HepG2 (cell line): ENCODE results near the gene PEX11G. TPM values are rescaled to one million over a fixed set of nuclear protein-coding genes. Genes with fewer than 3 reads are reported as not detected.

Experiments
- ATAC-seq: fragments of 200-7000 bp; cut with Tn5 transposase; 3 replicates; pipeline ENCODE4 v1.9.1; 2020; ENCODE audit warnings: mild to moderate bottlenecking, moderate library complexity
- BruUV-seq: library from RNA; stranded (reverse); fragments of 400-500 nt; replicated peaks from 2 replicates; lab custom pipeline; 2021; lab: Mats Ljungman, UMichigan
- CTCF ChIA-PET: fragments of 300-600 bp; formaldehyde crosslinking; extraction: SDS; loops from one replicate; lab custom pipeline; 2021; ENCODE audit warnings: low total read pairs, inconsistent platforms, low intra/inter-chr PET ratio; lab: Yijun Ruan, JAX
- POLR2A ChIA-PET: fragments of 350-600 bp; sonication (Branson Sonifier 250); formaldehyde crosslinking; loops from one replicate; lab custom pipeline; 2020; ENCODE audit warnings: antibody characterized with exemption, inconsistent platforms; lab: Yijun Ruan, JAX
- DNase-seq: peaks from one replicate; pipeline ENCODE4 v3.0.0-alpha.2; 2015; ENCODE audit warnings: low spot score
- FAIRE-seq: peaks from 3 replicates; lab custom pipeline; 2011; peaks lifted over from hg19 to GRCh38; lab: Jason Lieb, UNC
- H2AFZ ChIP-seq: one replicate; pipeline ENCODE4 v1.6.1; 2011; ENCODE audit warnings: low read length, inconsistent platforms
- H3K27ac ChIP-seq: fragments of 300-600 bp; 3 replicates; pipeline ENCODE4 v1.8.0; 2011; ENCODE audit warnings: mixed run types, mild to moderate bottlenecking, mixed read lengths, low read length, inconsistent platforms; ENCODE audit not compliant: insufficient read depth; ENCODE audit errors: extremely low read length
- H3K27me3 ChIP-seq, 2 experiments: fragments of 200-600 bp in 1 of 2; 2 replicates in 1 of 2; 3 replicates in 1 of 2; pipeline versions ENCODE4 v1.6.0 to v1.8.0; 2011; ENCODE audit warnings: low read length in 2 of 2, mild to moderate bottlenecking in 2 of 2, moderate library complexity in 2 of 2, inconsistent platforms in 1 of 2; ENCODE audit not compliant: insufficient read depth in 2 of 2, control insufficient read depth in 1 of 2
- H3K36me3 ChIP-seq, 2 experiments: fragments of 200-600 bp in 1 of 2; replicated peaks in 1 of 2; 2 replicates in 1 of 2; 3 replicates in 1 of 2; pipeline versions ENCODE4 v1.5.1 to v1.8.0; 2011; ENCODE audit warnings: low read length in 2 of 2, inconsistent platforms in 1 of 2; ENCODE audit not compliant: insufficient read depth in 2 of 2, control insufficient read depth in 1 of 2
- H3K4me1 ChIP-seq: 2 replicates; pipeline ENCODE4 v1.5.1; 2012; ENCODE audit warnings: low read length, inconsistent platforms; ENCODE audit not compliant: insufficient read depth
- H3K4me2 ChIP-seq: 2 replicates; pipeline ENCODE4 v1.6.0; 2011; ENCODE audit warnings: low read depth, low read length, inconsistent platforms
- H3K4me3 ChIP-seq, 3 experiments: fragments of 200-600 bp in 1 of 3; sonication (generic), shearing (Covaris generic) in 1 of 3; replicated peaks in 1 of 3; 2 replicates each; pipeline ENCODE4 v1.5.1; 2011 to 2016; ENCODE audit warnings: low read length in 3 of 3, inconsistent platforms in 2 of 3, low read depth in 2 of 3, mild to moderate bottlenecking in 2 of 3, control low read depth in 1 of 3, mixed read lengths in 1 of 3; ENCODE audit not compliant: insufficient read depth in 1 of 3
- H3K79me2 ChIP-seq: one replicate; pipeline ENCODE4 v1.6.1; 2011; ENCODE audit warnings: low read length, inconsistent platforms; ENCODE audit not compliant: insufficient read depth
- H3K9ac ChIP-seq: 2 replicates; pipeline ENCODE4 v1.6.0; 2011; ENCODE audit warnings: mild to moderate bottlenecking, low read depth, low read length, inconsistent platforms; ENCODE audit not compliant: insufficient read depth
- H3K9me3 ChIP-seq: 2 replicates; pipeline ENCODE4 v1.5.1; 2012; ENCODE audit warnings: mild to moderate bottlenecking, low read length
- H4K20me1 ChIP-seq: 2 replicates; pipeline ENCODE4 v1.6.0; 2011; ENCODE audit warnings: inconsistent platforms, mild to moderate bottlenecking, low read length, moderate library complexity; ENCODE audit not compliant: insufficient read depth
- ARHGAP35 ChIP-seq: sonication (generic); formaldehyde crosslinking; IDR thresholded peaks from 2 replicates; pipeline ENCODE4 v1.9.0; 2022; ENCODE audit warnings: mild to moderate bottlenecking, inconsistent platforms, moderate library complexity, missing genetic modification reagents, borderline replicate concordance
- ARNTL ChIP-seq: sonication (generic); formaldehyde crosslinking; IDR thresholded peaks from 2 replicates; pipeline ENCODE4 v1.4.0; 2020; ENCODE audit warnings: mild to moderate bottlenecking, missing genetic modification reagents
- CREM ChIP-seq, 2 experiments: sonication (generic) in 1 of 2; formaldehyde crosslinking in 1 of 2; IDR thresholded peaks; 2 replicates each; pipeline versions ENCODE4 v1.4.0 to v1.6.1; 2016 to 2020; ENCODE audit warnings: antibody characterized with exemption in 1 of 2, mild to moderate bottlenecking in 1 of 2, missing genetic modification reagents in 1 of 2
- ESRRA ChIP-seq: sonication (generic); formaldehyde crosslinking; IDR thresholded peaks from 2 replicates; pipeline ENCODE4 v1.5.1; 2020; ENCODE audit warnings: mild to moderate bottlenecking, low read depth, missing genetic modification reagents
- NFKB2 ChIP-seq: sonication (generic); formaldehyde crosslinking; IDR thresholded peaks from 2 replicates; pipeline ENCODE4 v1.4.0; 2020; ENCODE audit warnings: missing genetic modification reagents, borderline replicate concordance
- NFRKB ChIP-seq: fragments of 450-650 bp; IDR thresholded peaks from 2 replicates; pipeline ENCODE4 v1.6.1; 2017
- REPIN1 ChIP-seq: sonication (generic); formaldehyde crosslinking; IDR thresholded peaks from 2 replicates; pipeline ENCODE4 v1.8.0; 2022; ENCODE audit warnings: missing genetic modification reagents, low read depth, mild to moderate bottlenecking, borderline replicate concordance
- THYN1 ChIP-seq: sonication (generic); formaldehyde crosslinking; IDR thresholded peaks from 2 replicates; pipeline ENCODE4 v1.8.1; 2023; ENCODE audit warnings: low read depth, mild to moderate bottlenecking, moderate library complexity, missing genetic modification reagents, borderline replicate concordance
- ZMYM3 ChIP-seq: sonication (generic); formaldehyde crosslinking; IDR thresholded peaks from 2 replicates; pipeline ENCODE4 v1.5.1; 2020; ENCODE audit warnings: mild to moderate bottlenecking, missing genetic modification reagents
- ZNF235 ChIP-seq: sonication (generic); formaldehyde crosslinking; IDR thresholded peaks from 2 replicates; pipeline ENCODE4 v1.8.1; 2023; ENCODE audit warnings: mild to moderate bottlenecking, missing genetic modification reagents, borderline replicate concordance
- ZNF431 ChIP-seq: sonication (generic); formaldehyde crosslinking; IDR thresholded peaks from 2 replicates; pipeline ENCODE4 v1.9.0; 2022; ENCODE audit warnings: missing genetic modification reagents, low read depth, mild to moderate bottlenecking, borderline replicate concordance
- ZNF761 ChIP-seq: sonication (generic); formaldehyde crosslinking; conservative IDR thresholded peaks from 2 replicates; pipeline ENCODE4 v1.4.0; 2020; ENCODE audit warnings: mild to moderate bottlenecking, missing genetic modification reagents
- ZNF782 ChIP-seq: sonication (generic); formaldehyde crosslinking; IDR thresholded peaks from 2 replicates; pipeline ENCODE4 v1.4.0; 2020; ENCODE audit warnings: missing genetic modification reagents, mild to moderate bottlenecking, borderline replicate concordance
- ZNF879 ChIP-seq: sonication (generic); formaldehyde crosslinking; IDR thresholded peaks from 2 replicates; pipeline ENCODE4 v1.8.1; 2023; ENCODE audit warnings: missing genetic modification reagents
- WGBS: methylation state at CpG from one replicate; pipeline ENCODE4 v1.1.6; 2017; ENCODE audit warnings: low lambda C conversion rate; 5-methylcytosine and 5-hydroxymethylcytosine counted together
- in situ Hi-C: cut with HindIII; loops from 2 replicates; pipeline ENCODE4 v1.10.0; 2017; ENCODE audit warnings: low pct_unique_long_range_greater_than_20kb; ENCODE audit not compliant: extremely low pct_ligation_motif_present
- intact Hi-C: fragments of 100-400 bp; cut with micrococcal nuclease; formaldehyde crosslinking; loops from one replicate; pipeline ENCODE4 v1.10.0; 2022; ENCODE audit not compliant: unreplicated experiment
- polyA plus RNA-seq, 8 experiments: library from polyadenylated mRNA; depleted of rRNA in 3 of 8; stranded (reverse) in 7 of 8; unstranded in 1 of 8; fragments of >200 nt; fragmentation: Illumina TruSeq in 4 of 8; extraction: Trizol in 4 of 8; gene quantifications; 2 replicates each; pipeline versions ENCODE4 v1.2.1 to v1.2.3, GENCODE V29; 2011 to 2016; ENCODE audit warnings: low read depth in 4 of 8, missing spikeins in 1 of 8, mixed read lengths in 1 of 8; ENCODE audit not compliant: insufficient read depth in 1 of 8
- total RNA-seq, 5 experiments: library from RNA; depleted of rRNA; stranded (reverse); fragments of >200 nt; fragmentation: Illumina TruSeq; extraction: Trizol; gene quantifications; 2 replicates each; pipeline ENCODE4 v1.2.3, GENCODE V29; 2016; ENCODE audit warnings: low read depth in 1 of 5
- TF ChIP-seq, protein P1 (sequence below): sonication (generic); formaldehyde crosslinking; IDR thresholded peaks from 2 replicates; pipeline ENCODE4 v1.4.0; 2020; ENCODE audit warnings: mild to moderate bottlenecking, low read depth, missing genetic modification reagents
- TF ChIP-seq, protein P2 (sequence below): sonication (generic); formaldehyde crosslinking; IDR thresholded peaks from 2 replicates; pipeline ENCODE4 v1.5.1; 2020; ENCODE audit warnings: mild to moderate bottlenecking, missing genetic modification reagents
- TF ChIP-seq, protein P3 (sequence below): sonication (generic); formaldehyde crosslinking; IDR thresholded peaks from 2 replicates; pipeline ENCODE4 v1.4.0; 2020; ENCODE audit warnings: missing genetic modification reagents, borderline replicate concordance

Gene PEX11G
- total and polyA plus RNA-seq, 2 of the 13 experiments (the other 11 are each of a cell fraction or from before 2014, with no cell fraction given): not detected

DNA sequence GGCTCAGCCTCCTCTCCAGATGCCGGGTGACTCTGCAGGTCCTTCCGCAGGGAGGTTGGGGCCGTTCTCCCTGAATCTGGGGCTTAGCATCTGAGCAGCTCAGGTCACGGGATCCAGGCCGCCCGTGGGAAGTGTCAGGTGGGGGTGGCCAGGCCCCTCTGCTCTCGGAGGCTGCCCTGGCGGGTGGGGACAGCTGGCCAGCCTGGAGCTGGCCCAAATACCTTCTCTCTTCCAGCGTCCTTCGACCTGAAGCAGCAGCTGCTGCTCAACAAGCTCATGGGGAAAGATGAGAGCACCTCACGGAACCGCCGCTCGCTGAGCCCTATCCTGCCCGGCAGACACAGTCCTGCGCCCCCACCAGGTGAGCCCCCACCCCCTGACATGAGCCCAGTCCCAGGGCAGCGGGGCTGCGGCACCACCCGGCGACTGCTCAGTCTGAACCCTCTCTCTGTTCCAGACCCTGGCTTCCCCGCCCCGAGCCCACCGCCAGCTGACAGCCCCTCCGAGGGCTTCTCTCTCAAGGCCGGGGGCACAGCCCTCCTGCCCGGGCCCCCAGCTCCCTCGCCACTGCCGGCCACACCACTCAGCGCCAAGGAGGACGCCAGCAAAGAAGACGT is 19.1 kb downstream of the PEX11G start:
- Histone ChIP-seq H2AFZ (no peak overlapping the region), H3K4me3 (no peak overlapping the region), H3K36me3 (peaks cover 5 to 6% of the 10 kb centered on the region in 2 experiments; a peak in 4 of 5 replicates), H3K27me3 (no peaks in the 10 kb centered on the region; a peak in 1 of 5 replicates), H3K4me2 (no peak overlapping the region), H3K4me1 (no peaks in the 10 kb centered on the region), H3K79me2 (no peaks in the 10 kb centered on the region), H3K9ac (no peak overlapping the region), H4K20me1 (no peaks in the 10 kb centered on the region), H3K27ac (no peak overlapping the region), H3K9me3 (no peaks in the 10 kb centered on the region)
- 94% methylated on average over 26 of the region's 31 CpGs for WGBS
- no TSS peak for BruUV-seq
- CTCF ChIA-PET: no interaction called here
- POLR2A ChIA-PET: no interaction called here
- no peak for ATAC-seq
- in situ Hi-C loops: no loop called here
- intact Hi-C loops: no loop called here
- no peak for DNase-seq
- FAIRE-seq: no peak
- TF ChIP-seq ESRRA (no peak), NFKB2 (CRISPR knock-in tag) (no peak), ZNF782 (CRISPR knock-in tag) (no peak), ZMYM3 (CRISPR knock-in tag) (no peak), ZNF879 (CRISPR knock-in tag) (no peak), ZNF761 (CRISPR knock-in tag) (no peak), CREM (IDR thresholded peaks at IDR 0.05) (no peak), CREM (CRISPR knock-in tag; IDR thresholded peaks at IDR 0.05) (no peak), ARHGAP35 (CRISPR knock-in tag) (no peak), ZNF235 (CRISPR knock-in tag) (no peak), THYN1 (CRISPR knock-in tag) (no peak), ZNF431 (no peak), NFRKB (no peak), REPIN1 (CRISPR knock-in tag) (no peak), ARNTL (CRISPR knock-in tag) (no peak)
- TF ChIP-seq, protein P1, sequence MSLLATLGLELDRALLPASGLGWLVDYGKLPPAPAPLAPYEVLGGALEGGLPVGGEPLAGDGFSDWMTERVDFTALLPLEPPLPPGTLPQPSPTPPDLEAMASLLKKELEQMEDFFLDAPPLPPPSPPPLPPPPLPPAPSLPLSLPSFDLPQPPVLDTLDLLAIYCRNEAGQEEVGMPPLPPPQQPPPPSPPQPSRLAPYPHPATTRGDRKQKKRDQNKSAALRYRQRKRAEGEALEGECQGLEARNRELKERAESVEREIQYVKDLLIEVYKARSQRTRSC: no peak
- TF ChIP-seq, protein P2, sequence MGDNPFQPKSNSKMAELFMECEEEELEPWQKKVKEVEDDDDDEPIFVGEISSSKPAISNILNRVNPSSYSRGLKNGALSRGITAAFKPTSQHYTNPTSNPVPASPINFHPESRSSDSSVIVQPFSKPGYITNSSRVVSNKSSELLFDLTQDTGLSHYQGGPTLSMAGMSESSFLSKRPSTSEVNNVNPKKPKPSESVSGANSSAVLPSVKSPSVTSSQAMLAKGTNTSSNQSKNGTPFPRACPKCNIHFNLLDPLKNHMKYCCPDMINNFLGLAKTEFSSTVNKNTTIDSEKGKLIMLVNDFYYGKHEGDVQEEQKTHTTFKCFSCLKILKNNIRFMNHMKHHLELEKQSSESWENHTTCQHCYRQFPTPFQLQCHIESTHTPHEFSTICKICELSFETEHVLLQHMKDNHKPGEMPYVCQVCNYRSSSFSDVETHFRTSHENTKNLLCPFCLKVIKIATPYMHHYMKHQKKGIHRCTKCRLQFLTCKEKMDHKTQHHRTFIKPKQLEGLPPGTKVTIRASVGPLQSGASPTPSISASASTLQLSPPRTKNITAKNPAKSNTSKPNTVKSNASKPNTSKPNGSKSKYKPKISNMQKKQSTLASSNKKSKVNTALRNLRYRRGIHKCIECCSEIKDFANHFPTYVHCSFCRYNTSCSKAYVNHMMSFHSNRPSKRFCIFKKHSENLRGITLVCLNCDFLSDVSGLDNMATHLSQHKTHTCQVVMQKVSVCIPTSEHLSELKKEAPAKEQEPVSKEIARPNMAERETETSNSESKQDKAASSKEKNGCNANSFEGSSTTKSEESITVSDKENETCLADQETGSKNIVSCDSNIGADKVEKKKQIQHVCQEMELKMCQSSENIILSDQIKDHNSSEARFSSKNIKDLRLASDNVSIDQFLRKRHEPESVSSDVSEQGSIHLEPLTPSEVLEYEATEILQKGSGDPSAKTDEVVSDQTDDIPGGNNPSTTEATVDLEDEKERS (CRISPR knock-in tag): no peak
- TF ChIP-seq, protein P3, sequence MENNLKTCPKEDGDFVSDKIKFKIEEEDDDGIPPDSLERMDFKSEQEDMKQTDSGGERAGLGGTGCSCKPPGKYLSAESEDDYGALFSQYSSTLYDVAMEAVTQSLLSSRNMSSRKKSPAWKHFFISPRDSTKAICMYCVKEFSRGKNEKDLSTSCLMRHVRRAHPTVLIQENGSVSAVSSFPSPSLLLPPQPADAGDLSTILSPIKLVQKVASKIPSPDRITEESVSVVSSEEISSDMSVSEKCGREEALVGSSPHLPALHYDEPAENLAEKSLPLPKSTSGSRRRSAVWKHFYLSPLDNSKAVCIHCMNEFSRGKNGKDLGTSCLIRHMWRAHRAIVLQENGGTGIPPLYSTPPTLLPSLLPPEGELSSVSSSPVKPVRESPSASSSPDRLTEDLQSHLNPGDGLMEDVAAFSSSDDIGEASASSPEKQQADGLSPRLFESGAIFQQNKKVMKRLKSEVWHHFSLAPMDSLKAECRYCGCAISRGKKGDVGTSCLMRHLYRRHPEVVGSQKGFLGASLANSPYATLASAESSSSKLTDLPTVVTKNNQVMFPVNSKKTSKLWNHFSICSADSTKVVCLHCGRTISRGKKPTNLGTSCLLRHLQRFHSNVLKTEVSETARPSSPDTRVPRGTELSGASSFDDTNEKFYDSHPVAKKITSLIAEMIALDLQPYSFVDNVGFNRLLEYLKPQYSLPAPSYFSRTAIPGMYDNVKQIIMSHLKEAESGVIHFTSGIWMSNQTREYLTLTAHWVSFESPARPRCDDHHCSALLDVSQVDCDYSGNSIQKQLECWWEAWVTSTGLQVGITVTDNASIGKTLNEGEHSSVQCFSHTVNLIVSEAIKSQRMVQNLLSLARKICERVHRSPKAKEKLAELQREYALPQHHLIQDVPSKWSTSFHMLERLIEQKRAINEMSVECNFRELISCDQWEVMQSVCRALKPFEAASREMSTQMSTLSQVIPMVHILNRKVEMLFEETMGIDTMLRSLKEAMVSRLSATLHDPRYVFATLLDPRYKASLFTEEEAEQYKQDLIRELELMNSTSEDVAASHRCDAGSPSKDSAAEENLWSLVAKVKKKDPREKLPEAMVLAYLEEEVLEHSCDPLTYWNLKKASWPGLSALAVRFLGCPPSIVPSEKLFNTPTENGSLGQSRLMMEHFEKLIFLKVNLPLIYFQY (CRISPR knock-in tag): no peak
